ENCODE data around the gene DUSP1. TPM values are rescaled to one million over a fixed set of nuclear protein-coding genes. Genes with fewer than 3 reads are reported as not detected.

The DUSP1 gene
- total RNA-seq, 1 experiment from 2014 or later = 522 TPM

- H3K27ac ChIP-seq (ENCODE audit: low read length) = peak overlapping the region; percentile 77
- peaks cover 40% of the 10 kb centered on the region for H3K4me1 ChIP-seq (ENCODE audit: insufficient read depth, low read length)
- H3K27me3 ChIP-seq (ENCODE audit: low read length) = no peaks in the 10 kb centered on the region
- H3K4me2 ChIP-seq (ENCODE audit: low read length) = peak overlapping the region; percentile 81
- peak overlapping the region; percentile 63 for H3K4me3 ChIP-seq (ENCODE audit: low read length)
- peak overlapping the region; percentile 12 for H2AFZ ChIP-seq (ENCODE audit: low read length)
- H3K79me2 ChIP-seq (ENCODE audit: low read length) = peaks cover 27% of the 10 kb centered on the region
- ChIA-PET CTCF (interaction anchor here (0.5 to 1.5 kb wide), 7 partner anchors 48 to 474 kb away, joined by 3 to 4 read pairs (median 3); no protein-coding TSS in a partner anchor), POLR2A (ENCODE audit: unreplicated experiment) (interaction anchor here (0.5 to 1.0 kb wide), 6 partner anchors 13 to 985 kb away, joined by 3 to 8 read pairs (median 6); no protein-coding TSS in a partner anchor)
- H4K20me1 ChIP-seq (ENCODE audit: low read length) = peaks cover 28% of the 10 kb centered on the region
- peaks cover 26% of the 10 kb centered on the region for H3K36me3 ChIP-seq (ENCODE audit: low read depth, low read length)
- no peak for TF ChIP-seq EZH2phosphoT487 (IDR thresholded peaks at IDR 0.05; ENCODE audit: borderline replicate concordance, low read length)
- no peak for TF ChIP-seq EZH2 (IDR thresholded peaks at IDR 0.05; ENCODE audit: low read length, unreplicated experiment)
- TF ChIP-seq CTCF (conservative IDR thresholded peaks at IDR 0.05; ENCODE audit: low read depth, low read length) = no peak
- peak; percentile 99 for DNase-seq
- no peaks in the 10 kb centered on the region for H3K9me2 ChIP-seq (replicated peaks; ENCODE audit: low read length)
- H3F3A ChIP-seq (ENCODE audit: low read length, unreplicated experiment) = peaks cover 26% of the 10 kb centered on the region
- no TSS peak for BruUV-seq (replicated peaks)
- ATAC-seq = peak; percentile 82
- H3K9me3 ChIP-seq (ENCODE audit: low read length) = 0 out of 2 replicates have a peak, but pooled peaks cover 3% of the 10 kb centered on the region
- intact Hi-C loops (cut with micrococcal nuclease) = loop anchor here (2.0 kb wide), 1 partner anchor 48 kb away; no protein-coding TSS in a partner anchor
- peak overlapping the region; percentile 74 for H3K9ac ChIP-seq (ENCODE audit: low read length)
Measured at GRCh38 chr5:172764861-172765765, 5.9 kb downstream of the DUSP1 start.

- no peaks in the 10 kb centered on the region for H3K27me3 ChIP-seq (ENCODE audit: low read length)
- peaks cover 27% of the 10 kb centered on the region for H3K4me1 ChIP-seq (ENCODE audit: insufficient read depth, low read length)
- H3K9me2 ChIP-seq (replicated peaks; ENCODE audit: low read length) = no peaks in the 10 kb centered on the region
- peaks cover 8% of the 10 kb centered on the region for H4K20me1 ChIP-seq (ENCODE audit: low read length)
- no peak overlapping the region for H3K27ac ChIP-seq (ENCODE audit: low read length)
- H3K4me2 ChIP-seq (ENCODE audit: low read length) = no peak overlapping the region
- H3K36me3 ChIP-seq (ENCODE audit: low read depth, low read length) = peaks cover 5% of the 10 kb centered on the region; the same call in 1 of the 2 replicates
- BruUV-seq (replicated peaks) = no TSS peak
- no peak overlapping the region for H2AFZ ChIP-seq (ENCODE audit: low read length)
- no peak for TF ChIP-seq CTCF (conservative IDR thresholded peaks at IDR 0.05; ENCODE audit: low read depth, low read length)
- TF ChIP-seq EZH2phosphoT487 (IDR thresholded peaks at IDR 0.05; ENCODE audit: borderline replicate concordance, low read length) = no peak
- POLR2A ChIA-PET (ENCODE audit: unreplicated experiment) = no interaction called here
- ATAC-seq (no peak), DNase-seq (no peak)
- H3K4me3 ChIP-seq (ENCODE audit: low read length) = no peak overlapping the region
- peaks cover 6% of the 10 kb centered on the region for H3K79me2 ChIP-seq (ENCODE audit: low read length)
- CTCF ChIA-PET = no interaction called here
- intact Hi-C loops (cut with micrococcal nuclease) = no loop called here
- H3F3A ChIP-seq (ENCODE audit: low read length, unreplicated experiment) = peaks cover 19% of the 10 kb centered on the region
- H3K9me3 ChIP-seq (ENCODE audit: low read length) = 0 out of 2 replicates have a peak, but pooled peaks cover 7% of the 10 kb centered on the region
- H3K9ac ChIP-seq (ENCODE audit: low read length) = no peak overlapping the region
Measured at GRCh38 chr5:172763120-172763464, 7.9 kb downstream of the DUSP1 start.

Measured in PC-3 (cell line).